Measurements from ENCODE around the gene ABCD2. TPM values are rescaled to one million over a fixed set of nuclear protein-coding genes. Genes with fewer than 3 reads are reported as not detected.
A peak's percentile ranks its signal among the peaks of the same experiment; 100 is the strongest.
"Not testable (repeated sequence)": the region's sequence is repeated elsewhere in the genome, so short reads cannot be mapped to it uniquely, and the experiment has no call there.

ABCD2 gene
- polyA plus RNA-seq (ENCODE audit: insufficient read length in 4 of 4), result under 1 TPM; 0.04 to 0.12 (median 0.05) TPM

DNA sequence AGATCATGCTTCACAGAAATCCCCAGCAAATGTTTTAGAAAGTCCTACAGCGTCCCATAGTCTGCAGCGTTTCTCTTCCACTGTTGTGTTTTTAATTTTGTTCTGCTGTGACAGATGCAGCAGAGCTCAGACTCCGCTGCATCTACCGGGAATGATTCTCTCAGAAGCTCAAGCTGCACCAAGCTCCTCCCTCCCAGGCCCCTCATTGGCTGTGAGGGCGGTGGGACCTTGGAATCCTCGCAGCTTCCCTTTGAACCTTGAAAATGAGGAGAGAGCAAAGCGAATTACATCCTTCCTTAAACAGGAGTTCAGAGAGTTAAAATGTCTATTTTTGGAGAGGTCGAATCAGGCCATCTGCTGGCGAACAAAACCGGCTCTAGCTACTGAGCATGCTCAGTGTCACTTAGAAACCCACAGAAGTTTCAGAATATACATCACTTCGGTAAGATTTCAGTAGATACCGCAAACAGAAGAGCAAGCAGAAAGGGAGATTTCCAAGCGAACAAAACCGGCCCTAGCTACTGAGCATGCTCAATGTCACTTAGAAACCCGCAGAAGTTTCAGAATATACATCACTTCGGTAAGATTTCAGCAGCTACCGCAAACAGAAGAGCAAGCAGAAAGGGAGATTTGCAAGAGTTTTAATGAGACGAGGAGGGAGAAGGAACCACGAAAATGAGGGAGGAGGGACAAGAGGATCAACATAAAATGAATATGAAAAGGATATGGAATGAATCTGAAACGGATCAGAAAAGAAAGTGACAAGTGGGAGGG, at the start of gene ABCD2:
Gene ABCD2, minus strand, starts transcription at position 144 of the 774 bp plus-strand sequence. CDS start 188 bp downstream, outside the sequence.
- peak; percentile 44 to 61 (median 57) for DNase-seq (ENCODE audit: low read depth in 4 of 4, low spot score in 3 of 4)

DNA sequence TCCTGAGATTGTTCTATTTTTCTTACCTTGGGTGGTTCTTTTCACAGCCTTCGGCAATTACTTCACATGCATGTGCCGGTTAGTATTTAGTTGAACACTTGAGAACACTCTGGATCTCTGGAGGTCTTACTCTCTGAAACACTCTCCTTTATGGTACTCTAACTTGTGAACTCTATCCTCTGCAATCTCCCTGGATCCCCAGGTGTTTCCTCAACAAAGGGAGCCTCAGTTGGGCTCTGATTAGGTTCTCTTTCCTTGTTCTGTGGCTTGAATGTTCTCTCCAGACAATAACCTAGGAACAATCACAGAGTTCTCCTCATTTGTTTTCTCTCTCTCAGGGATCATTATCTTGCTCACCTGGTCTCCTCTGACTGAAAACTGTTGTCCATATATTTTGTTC, 40.5 kb upstream of the ABCD2 start:
- no peak for DNase-seq (ENCODE audit: low read depth in 4 of 4, low spot score in 3 of 4)

DNA sequence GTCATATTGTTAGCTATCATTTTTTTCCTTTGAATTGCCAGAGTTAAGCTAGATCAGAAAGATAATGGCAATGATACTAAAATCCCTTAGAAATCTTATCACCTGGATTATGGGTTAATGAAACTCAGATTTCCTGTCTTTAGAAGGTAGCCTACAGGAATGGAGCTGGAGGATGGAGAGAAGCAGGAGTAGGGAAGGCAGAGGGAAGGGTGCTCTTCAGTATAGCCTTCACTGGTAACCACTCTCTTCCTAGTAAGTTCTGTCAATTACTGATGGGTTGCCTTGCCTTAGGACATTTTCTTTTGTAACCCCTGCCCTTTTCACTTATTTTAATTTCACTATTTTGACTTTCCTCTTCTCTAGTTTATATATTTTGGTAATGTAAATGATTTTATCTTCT, 27.8 kb upstream of the ABCD2 start:
- no peak for DNase-seq (ENCODE audit: low read depth in 4 of 4, low spot score in 3 of 4)

DNA sequence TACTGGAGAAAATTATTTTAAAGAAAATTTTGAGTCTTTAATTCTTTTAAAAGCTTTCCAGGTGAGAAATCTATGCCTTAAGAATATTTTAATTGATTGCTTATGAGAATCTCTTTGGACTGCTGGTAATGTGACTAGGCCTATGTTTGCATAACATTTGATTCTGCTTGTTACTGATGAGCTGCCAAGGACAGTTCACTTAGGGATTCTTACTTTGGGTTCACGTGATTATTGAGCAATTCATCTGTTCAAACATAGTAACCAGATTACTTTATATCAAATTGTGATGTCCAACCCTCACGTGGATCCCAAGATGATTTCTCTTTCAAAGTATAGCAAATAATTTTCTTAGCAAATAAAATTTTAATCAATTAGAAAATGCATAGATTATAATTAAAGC, 27.4 kb upstream of the ABCD2 start:
- DNase-seq (ENCODE audit: low read depth in 4 of 4, low spot score in 3 of 4), result no peak

DNA sequence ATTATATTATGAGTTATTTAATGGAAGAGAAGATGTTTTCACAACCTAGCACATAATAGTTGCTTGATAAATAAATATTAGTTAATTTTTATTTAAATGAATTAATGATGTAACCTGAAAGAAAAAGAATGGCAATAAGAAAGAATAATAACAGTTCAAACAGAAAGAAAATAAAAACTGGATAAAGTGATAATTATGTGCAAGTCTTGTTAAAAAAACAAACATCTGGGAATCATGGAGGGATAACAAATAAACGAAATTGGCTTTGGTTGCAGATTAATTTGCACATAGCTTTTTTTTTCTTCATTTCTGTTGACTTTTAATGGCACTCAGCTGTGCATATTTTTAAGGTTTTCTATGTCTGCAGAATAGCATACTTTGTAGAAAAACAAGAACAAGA, 23.4 kb upstream of the ABCD2 start:
- DNase-seq (ENCODE audit: low read depth in 4 of 4, low spot score in 3 of 4), result no peak

DNA sequence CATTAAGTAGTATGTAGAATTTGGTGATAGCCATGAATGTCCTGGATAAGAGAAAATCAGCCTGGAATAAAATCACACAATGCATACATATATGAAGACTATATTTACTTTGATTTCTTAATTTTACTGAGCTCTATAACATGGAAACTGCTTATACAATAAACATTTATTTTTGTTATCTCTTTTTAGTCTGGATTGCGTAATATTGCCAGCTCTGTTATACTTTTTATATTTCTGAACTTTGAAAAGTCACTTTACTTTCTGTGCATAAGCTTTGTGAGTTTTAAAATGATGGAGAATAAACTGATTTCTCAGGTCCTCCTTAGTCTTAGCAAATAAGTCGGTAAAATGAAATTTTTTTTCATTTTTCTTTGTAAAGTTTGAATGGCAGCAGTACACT, 19.2 kb upstream of the ABCD2 start:
- DNase-seq (ENCODE audit: low read depth in 4 of 4, low spot score in 3 of 4), result no peak

DNA sequence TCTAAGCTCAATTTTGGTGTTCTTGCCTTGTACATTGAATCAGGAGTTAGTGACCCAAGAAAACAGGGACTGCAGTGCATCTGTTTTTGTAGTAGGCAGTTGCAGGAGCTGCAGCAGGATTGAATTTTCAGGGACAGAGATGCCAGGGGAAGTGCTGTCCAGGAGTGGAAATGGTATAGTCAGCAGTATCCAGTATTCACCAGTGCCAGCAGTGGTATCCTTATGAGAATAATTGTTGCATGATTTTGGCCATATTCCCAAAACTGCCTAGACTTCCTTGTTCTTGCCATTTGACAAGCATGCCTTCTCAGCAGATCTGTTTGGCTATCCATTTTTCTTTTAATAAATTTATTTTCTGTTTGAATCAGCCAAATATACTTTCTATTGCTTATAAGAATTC, 18.6 kb upstream of the ABCD2 start:
- no peak for DNase-seq (ENCODE audit: low read depth in 4 of 4, low spot score in 3 of 4)

DNA sequence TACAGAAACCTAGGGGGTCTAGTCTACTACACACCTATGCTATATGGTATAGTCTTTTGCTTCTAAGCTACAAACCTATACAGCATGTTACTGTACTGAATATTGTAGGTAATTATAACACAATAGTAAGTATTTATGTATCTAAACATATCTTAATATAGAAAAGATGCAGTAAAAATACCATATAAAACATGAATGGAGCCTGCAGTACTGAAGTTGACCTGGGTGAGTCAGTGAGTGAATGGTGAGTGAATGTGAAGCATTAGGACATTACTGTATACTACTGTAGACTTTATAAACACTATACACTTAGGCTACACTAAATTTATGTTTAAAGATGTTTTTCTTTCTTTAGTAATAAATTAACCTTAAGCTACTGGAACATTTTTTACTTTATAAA, 13.1 kb upstream of the ABCD2 start:
- no peak for DNase-seq (ENCODE audit: low read depth in 4 of 4, low spot score in 3 of 4)

DNA sequence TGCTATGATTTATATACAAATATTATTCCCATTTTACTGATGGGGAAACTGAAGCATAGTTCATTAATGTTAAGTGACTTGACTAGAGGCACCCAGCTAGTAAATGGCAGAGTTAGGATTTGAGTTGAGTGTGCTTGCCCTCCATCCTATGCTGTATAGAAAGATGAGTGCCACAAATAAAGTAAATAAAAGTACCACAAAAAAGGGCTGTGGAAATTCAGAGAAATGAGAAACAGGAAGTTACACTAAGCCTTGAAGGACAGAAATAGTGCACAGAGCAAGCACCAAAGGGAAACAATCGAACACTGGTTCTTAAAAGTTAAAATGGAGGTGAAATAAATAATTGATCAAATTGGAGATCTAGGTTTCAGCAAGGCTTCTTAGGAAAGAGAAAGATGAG, 9.2 kb upstream of the ABCD2 start:
- no peak for DNase-seq (ENCODE audit: low read depth in 4 of 4, low spot score in 3 of 4)

DNA sequence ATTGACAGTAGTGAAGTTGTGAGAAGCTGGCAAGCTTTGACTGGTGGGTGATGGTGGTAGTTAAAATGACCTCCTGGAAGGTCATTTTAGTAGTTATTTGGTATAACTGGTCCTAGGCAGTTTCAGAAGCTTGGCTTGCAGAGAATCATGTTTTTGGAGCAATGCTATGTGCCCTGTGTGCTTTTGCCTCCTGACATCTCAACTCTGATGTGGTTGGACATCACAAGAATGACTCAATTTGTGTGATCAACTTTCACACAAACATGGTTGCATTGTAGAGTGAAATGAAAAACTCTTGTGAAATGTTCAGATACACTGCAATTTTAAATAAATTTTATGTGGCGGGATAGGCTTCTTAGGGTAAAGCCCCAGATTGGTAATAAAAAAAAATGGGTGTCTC, 8.3 kb upstream of the ABCD2 start:
- DNase-seq (ENCODE audit: low read depth in 4 of 4, low spot score in 3 of 4), result no peak

DNA sequence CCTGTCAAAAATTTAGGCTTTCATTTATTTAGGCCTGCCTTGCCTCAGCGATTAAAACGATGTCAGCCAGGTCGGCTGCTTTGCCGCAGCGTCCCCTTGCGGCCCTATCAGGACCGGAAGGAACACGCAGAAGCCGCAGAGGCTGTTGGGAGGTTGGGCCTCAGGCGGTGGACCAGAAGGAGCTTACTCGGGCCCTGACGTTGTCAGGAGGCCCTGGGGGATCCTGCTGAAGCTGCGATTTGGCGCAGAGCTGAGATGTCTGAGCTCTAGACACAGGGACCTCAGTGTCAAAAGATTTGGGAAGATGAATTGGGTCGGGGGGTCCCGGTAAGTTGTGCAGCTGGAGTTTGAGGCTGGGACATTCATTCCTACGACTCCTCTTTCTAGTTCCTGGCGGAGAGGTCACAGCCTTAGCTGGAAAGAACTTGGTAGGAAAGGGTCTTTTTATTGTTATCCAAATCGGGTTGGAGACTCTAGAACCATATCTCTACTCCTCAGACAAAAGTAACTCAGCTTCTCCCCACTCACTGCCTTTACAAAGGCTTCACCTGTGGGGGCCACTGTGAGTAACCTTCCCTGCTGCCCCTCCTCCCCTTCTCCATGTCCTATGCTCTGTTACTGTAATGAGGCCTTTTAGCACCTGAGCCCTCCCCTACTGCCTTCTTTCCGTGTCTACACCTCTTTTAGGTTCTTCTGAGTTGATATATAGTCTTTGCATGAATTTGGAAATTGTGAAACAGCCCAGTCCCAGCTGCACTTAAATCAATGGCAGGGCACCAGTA, 6.6 kb upstream of the ABCD2 start:
- no peak for DNase-seq (ENCODE audit: low read depth in 4 of 4, low spot score in 3 of 4)

DNA sequence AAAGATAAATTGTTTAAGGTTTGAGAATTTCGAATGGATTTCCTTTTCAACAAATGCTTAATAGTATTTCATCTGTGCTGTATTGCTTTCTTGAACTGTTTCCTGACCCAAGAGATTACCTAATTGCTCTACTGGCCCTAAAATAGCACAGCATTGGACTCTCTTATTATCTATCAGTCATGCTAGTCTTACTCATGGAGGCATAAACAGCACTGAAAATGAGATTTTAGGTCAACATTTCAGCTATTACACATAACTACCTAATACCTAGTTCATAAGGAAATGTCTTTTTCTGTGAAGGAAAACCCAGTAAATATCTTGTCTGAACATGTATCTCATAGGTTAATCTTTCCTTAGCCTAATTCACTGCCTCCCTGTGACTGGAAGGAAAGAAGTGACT, 4.3 kb upstream of the ABCD2 start:
- no peak for DNase-seq (ENCODE audit: low read depth in 4 of 4, low spot score in 3 of 4)

DNA sequence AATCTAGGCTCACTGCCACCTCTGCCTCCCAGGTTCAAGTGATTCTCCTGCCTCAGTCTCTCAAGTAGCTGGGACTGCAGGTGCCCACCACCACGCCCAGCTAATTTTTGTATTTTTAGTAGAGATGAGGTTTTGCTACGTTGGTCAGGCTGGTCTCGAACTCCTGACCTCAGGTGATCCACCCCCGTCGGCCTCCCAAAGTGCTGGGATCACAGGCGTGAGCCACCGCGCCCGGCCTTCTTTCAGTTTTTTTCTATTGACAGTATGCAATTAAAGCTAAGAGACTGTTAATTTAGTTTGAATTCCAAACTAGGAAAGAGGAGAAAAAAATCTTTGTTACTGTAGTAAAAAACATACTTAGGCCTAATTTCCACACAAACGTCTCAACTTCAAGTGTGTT, 3.6 kb upstream of the ABCD2 start:
- not testable (repeated sequence) for DNase-seq (ENCODE audit: low read depth in 4 of 4, low spot score in 3 of 4)

DNA sequence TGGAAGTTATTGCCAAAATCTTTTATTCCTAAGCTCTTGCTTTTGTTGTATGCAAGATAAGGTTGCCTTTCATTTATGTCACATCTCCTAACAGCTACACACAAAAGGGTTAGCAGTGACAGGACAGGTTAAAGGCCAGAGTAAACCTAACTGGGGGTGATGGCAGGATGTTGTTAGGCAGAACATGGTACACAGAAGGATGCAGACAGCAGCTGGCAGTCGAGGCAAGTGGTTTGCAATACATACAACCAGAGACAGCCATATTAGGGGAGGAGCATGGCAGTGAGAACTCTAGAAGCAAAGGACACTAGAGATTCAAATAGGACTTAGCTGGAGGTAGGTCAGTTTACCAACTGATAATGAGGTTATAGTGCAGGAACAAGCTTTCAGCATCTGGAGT, 2.7 kb upstream of the ABCD2 start:
- no peak for DNase-seq (ENCODE audit: low read depth in 4 of 4, low spot score in 3 of 4)

DNA sequence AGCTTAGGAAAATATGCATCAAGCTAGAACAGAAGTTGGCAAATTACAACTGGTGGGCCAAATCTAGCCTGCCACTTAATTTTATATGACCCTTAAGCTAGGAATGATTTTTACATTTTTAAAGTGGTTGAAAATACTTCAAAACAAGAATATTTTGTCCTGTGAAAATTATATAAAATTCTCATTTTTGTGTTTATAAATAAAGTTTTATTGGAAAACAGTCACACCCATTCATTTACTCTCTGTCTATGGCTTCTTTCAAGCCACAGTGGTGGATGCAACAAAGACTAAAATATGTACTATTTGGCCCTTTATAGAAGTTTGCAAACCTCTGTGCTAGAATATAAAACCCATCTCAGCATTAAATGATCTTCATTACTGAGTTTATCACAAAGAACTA, 2.1 kb upstream of the ABCD2 start:
- DNase-seq (ENCODE audit: low read depth in 4 of 4, low spot score in 3 of 4), result no peak

DNA sequence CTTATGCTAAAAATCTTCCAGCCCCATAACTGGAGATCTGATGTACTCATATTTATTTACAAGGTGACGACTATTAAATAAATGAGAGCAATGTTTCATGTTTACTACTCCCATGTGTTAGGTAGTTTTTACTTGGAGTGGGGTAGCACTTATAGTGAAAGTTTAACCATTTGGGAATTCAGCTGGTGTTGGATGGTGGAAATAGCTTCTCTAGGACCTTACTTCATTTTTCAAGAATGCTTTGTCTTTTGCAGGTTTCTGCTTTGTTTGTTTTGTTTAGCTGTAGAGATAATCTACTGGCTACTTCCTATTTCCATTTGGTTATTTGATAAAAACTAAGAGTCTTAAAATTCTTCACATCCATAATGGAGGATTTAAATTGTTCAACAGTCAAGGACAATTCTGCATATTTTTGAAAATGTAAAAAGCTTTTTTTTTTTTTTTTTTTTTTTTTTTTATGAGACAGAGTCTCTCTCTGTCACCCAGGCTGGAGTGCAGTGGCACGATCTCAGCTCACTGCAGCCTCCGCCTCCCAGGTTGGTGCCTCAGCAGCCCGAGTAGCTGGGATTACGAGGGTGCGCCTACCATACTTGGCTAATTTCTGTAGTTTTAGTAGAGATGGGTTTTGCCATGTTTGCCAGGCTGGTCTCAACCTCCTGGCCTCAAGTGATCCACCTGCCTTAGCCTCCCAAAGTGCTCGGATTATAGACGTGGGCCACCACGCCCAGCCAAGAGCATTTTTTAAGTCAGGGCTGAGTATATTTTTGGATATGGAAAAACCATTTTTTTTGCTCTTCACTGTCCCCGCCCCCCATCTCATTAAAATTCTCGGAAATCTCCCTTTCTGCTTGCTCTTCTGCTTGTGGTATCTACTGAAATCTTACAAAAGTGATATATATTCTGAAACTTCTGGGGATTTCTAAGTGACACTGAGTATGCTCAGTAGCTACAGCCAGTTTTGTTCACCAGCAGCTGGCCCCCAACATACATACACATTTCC, 1.4 kb upstream of the ABCD2 start:
- DNase-seq (ENCODE audit: low read depth in 4 of 4, low spot score in 3 of 4), result no peak

DNA sequence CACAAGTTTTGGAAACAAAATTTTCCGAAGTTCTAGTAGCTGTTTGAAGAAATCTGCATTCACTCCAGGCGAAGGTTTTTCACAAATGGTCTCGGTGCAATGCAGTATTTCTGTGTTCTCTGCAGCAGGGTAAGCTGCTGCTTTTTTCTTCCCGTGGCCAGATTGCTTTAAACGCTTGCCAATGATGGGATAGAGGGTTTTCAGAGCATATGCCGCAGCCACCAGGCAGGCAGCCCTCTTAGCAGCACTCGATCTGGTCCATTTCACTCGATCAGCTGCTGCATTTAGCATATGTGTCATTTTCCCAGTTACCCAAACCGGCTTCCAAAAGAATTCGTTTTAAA, 315 bp downstream of the ABCD2 start:
- peak in 1 of 4 donors; percentile 7 for DNase-seq (ENCODE audit: low read depth in 4 of 4, low spot score in 3 of 4)

DNA sequence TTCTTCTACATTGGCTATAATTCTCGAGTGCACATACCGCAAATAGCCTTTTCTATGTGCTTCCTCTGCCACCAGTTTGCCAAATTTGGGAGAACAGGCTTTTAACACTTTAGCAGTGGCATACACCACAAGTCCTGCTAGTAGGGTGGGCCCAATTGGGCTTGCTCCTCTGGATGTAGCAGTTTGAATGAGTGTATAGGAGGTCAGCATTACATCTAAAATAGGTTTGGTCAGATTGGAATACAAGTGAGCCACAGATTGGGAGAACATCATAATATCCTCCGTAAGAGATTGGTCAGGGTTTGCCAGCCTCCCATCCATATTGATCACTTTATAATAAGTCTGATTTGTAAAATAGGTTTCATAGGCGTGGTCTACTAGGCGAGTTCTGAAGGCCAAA, 902 bp downstream of the ABCD2 start:
- DNase-seq (ENCODE audit: low read depth in 4 of 4, low spot score in 3 of 4), result no peak

DNA sequence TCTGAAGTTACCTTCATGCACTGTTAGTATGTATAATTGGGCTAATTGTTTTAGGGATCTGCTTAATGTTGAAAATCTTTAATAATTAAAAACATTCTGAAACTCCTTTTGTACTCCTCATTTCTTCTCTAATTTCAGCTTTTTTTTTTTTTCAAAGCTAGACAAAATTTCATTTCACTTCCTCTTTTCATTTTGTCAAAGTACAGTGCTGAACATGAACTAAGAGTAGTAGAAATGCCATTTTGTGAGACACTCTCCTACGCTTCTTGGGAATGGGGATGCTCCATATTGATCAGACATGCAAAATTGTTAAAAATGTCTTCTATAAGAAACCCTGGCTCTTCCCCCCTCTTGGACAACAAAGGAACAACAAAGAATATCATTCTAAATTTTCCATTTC, 1.7 kb downstream of the ABCD2 start:
- DNase-seq (ENCODE audit: low read depth in 4 of 4, low spot score in 3 of 4), result no peak

DNA sequence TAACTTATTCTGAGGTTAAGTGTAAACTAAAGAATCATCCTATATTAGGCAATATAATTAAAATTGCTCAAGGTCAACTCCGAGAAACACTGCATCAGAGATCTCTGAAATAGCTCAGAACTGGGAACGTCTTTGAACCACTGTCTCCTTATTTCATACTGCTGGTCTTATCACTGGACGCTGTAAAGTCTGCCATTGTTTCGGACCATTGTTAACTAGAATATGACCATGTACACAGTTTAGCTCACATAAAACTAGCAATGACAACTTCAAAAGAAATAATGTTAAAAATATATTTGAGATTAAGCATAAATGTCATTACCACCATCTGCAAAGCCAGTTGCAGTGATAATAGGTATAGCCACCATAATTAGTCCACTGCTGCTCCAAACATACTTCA, 2.9 kb downstream of the ABCD2 start:
- no peak for DNase-seq (ENCODE audit: low read depth in 4 of 4, low spot score in 3 of 4)

DNA sequence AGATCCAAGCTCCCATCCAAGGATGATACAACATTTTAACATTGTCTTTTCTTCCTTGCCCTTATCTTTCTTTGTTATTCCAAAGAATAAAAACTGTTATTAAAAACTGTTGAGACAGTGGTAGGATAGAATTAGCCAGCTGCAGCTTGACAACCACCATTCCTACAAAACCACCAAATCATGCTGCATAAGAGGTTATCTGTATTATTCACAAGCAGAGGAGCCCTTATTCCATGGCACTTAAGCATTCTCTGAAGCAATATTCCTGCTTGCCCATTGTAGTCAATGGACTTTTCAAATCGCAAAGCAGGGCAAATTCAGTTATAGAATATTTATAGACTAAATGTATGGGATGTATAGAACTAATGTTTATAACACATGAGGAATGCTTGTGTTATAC, 3.4 kb downstream of the ABCD2 start:
- no peak for DNase-seq (ENCODE audit: low read depth in 4 of 4, low spot score in 3 of 4)

All from right renal pelvis (tissue), 4 donors.